ENCODE measurements around the gene HOXC12.

HOXC12 gene

GRCh38 chr12:53941750-53942149 is 13.0 kb upstream of the HOXC12 start:
- no peak for TF ChIP-seq CTCF (IDR thresholded peaks at IDR 0.05; ENCODE audit: control insufficient read depth, extremely low read depth, insufficient read depth)
- H3K4me3 ChIP-seq (ENCODE audit: low read depth, low read length) = no peak overlapping the region

GRCh38 chr12:53942467-53942997 is 12.2 kb upstream of the HOXC12 start:
- no peak for DNase-seq (ENCODE audit: low read depth)
- no peak overlapping the region for H3K4me3 ChIP-seq (ENCODE audit: low read depth, low read length)
- TF ChIP-seq CTCF (IDR thresholded peaks at IDR 0.05; ENCODE audit: control insufficient read depth, extremely low read depth, insufficient read depth) = no peak

More at GRCh38 chr12:53941750-53942149, 13.0 kb upstream of the HOXC12 start:
- no peak for DNase-seq (ENCODE audit: low read depth)

- no peak overlapping the region for H3K4me3 ChIP-seq (ENCODE audit: low read depth, low read length)
- no peak for TF ChIP-seq CTCF (IDR thresholded peaks at IDR 0.05; ENCODE audit: control insufficient read depth, extremely low read depth, insufficient read depth)
- DNase-seq (ENCODE audit: low read depth) = no peak
These were observed 10.5 kb upstream of the HOXC12 start for GRCh38 chr12:53944209-53944608.

GRCh38 chr12:53944907-53945847 is 9.5 kb upstream of the HOXC12 start:
- DNase-seq (ENCODE audit: low read depth) = no peak
- no peak for TF ChIP-seq CTCF (IDR thresholded peaks at IDR 0.05; ENCODE audit: control insufficient read depth, extremely low read depth, insufficient read depth)
- H3K4me3 ChIP-seq (ENCODE audit: low read depth, low read length) = no peak overlapping the region

GRCh38 chr12:53947743-53948142 is 7.0 kb upstream of the HOXC12 start:
- no peak for DNase-seq (ENCODE audit: low read depth)
- no peak overlapping the region for H3K4me3 ChIP-seq (ENCODE audit: low read depth, low read length)
- TF ChIP-seq CTCF (IDR thresholded peaks at IDR 0.05; ENCODE audit: control insufficient read depth, extremely low read depth, insufficient read depth) = no peak

- no peak overlapping the region for H3K4me3 ChIP-seq (ENCODE audit: low read depth, low read length)
- no peak for DNase-seq (ENCODE audit: low read depth)
These were observed 5.8 kb upstream of the HOXC12 start for GRCh38 chr12:53948650-53949593.

More at GRCh38 chr12:53948650-53949593, 5.8 kb upstream of the HOXC12 start:
- no peak for TF ChIP-seq CTCF (IDR thresholded peaks at IDR 0.05; ENCODE audit: control insufficient read depth, extremely low read depth, insufficient read depth)
